ENCODE data around the gene HNRNPUL1.

Gene HNRNPUL1

DNA sequence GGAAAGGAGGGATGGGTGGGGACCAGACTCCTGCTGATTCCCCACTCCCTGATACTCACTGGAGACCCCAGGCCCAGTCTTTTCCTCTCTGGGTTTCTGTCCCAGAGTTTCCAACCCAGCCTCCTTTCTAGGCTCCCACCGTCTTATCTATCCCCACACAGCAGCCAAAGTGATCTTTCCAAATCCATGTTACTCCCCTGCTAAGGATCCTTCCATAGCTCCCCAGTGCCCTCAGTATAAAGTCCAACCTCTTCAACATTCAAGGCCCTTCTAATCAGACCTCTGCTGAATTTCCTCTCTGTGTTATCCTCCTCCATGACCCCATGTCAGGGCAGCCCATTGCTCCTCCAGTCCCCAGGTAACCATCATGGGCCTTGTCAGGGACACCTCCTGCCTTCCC lies 90.9 kb downstream of the HNRNPUL1 start:
- no peak for DNase-seq

DNA sequence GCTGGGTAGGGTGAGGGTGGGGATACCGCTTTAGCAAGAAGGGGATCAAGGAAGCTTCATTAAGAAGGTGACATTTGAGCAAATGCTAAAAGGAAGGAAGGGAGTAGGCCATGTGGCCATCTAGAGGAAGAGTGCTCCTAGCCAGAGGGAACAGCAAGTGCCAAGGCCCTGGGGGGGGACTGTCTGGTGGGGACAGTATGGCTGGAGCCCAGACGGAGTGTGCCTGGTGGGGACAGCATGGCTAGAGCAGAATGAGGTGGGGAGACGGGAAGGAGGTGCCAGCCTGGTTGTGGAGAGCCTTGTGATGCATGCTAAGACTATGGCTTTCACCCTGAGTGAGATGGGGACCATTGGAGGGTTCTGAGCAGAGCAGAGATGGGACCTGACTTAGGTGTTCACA lies 91.6 kb downstream of the HNRNPUL1 start:
- DNase-seq = no peak

DNA sequence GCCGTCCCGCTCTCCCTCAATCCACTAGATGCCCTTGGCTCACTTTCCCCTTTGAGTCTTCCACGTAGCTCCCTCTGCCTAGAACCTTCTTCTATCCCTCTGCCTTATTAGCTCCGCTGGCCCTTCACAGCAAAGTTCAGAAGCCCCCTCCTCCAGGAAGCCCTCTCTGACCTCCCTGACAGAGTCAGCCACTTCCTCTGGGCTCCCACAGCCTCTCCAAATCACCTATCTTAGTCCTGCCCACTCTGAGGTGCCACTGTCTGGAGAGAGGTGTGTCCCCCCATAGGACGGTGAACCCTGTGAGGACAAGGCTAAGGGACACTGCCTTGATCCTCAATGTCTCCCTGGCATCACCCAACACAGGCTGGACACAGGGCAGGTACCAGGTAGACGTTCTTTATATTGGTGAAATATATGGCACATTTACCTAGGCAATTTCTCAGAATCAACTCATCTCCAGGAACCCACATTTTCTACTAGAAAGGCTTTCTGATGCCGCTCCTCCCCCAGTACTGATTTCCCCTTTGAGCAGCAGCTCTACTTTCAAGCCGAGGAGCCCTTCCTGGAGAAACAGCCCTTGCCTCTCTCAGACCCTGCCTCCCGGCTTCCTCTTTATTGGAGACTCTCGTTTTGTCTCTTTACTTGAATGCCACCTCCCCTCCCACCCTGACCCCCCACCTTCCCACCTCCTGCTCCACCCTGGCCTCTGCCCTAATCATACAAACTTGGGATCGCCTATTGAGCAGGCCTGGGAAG lies 93.0 kb downstream of the HNRNPUL1 start:
- DNase-seq = no peak

All from NK-92 treated with Interleukin-12 subunit alpha and Interleukin-12 subunit beta, amount 100 ng/mL, for 24 hours (cell line).